K562 (cell line): ENCODE results near the gene BTF3L4. TPM values are rescaled to one million over a fixed set of nuclear protein-coding genes. Genes with fewer than 3 reads are reported as not detected.

ENCODE experiments used
- ARHGAP35 ChIP-seq: fragments of 450-650 bp; IDR thresholded peaks from 2 replicates; pipeline ENCODE4 v1.6.1; 2018; ENCODE audit not compliant: partially characterized antibody
- CAMTA2 ChIP-seq: fragments of 250-450 bp; sonication (Bioruptor Pico); conservative IDR thresholded peaks from 2 replicates; pipeline ENCODE4 v1.5.1; 2022
- CBFA2T2 ChIP-seq: fragments of 450-650 bp; conservative IDR thresholded peaks from 2 replicates; pipeline ENCODE4 v1.6.1; 2017; ENCODE audit warnings: mild to moderate bottlenecking
- CHD7 ChIP-seq: fragments of 200-600 bp; sonication (generic); IDR thresholded peaks from one replicate; pipeline ENCODE4 v1.6.1; 2012; ENCODE audit warnings: mild to moderate bottlenecking, low read depth, low read length, inconsistent platforms
- DLX4 ChIP-seq: fragments of 250-450 bp; sonication (Bioruptor Pico); IDR thresholded peaks from 2 replicates; pipeline ENCODE4 v1.6.1; 2021; ENCODE audit warnings: mild to moderate bottlenecking
- GATA2 ChIP-seq: sonication (generic); formaldehyde crosslinking; IDR thresholded peaks from 2 replicates; pipeline ENCODE4 v1.4.0; 2020; ENCODE audit warnings: mild to moderate bottlenecking, missing genetic modification reagents
- HCFC1 ChIP-seq: IDR thresholded peaks from 2 replicates; pipeline ENCODE4 v1.6.1; 2012; ENCODE audit warnings: low read depth, low read length, improper control_type of control experiment
- HMGN3 ChIP-seq: IDR thresholded peaks from 2 replicates; pipeline ENCODE4 v1.6.1; 2011; ENCODE audit warnings: borderline replicate concordance, low read depth, mild to moderate bottlenecking, mixed read lengths, low read length; ENCODE audit not compliant: insufficient read length; ENCODE audit errors: extremely low read depth
- NFIX ChIP-seq: fragments of 250-450 bp; sonication (Bioruptor Pico); IDR thresholded peaks from 2 replicates; pipeline ENCODE4 v1.4.0; 2020; ENCODE audit warnings: low read depth, mild to moderate bottlenecking, moderate library complexity
- RBFOX2 ChIP-seq: fragments of 200-400 bp; formaldehyde crosslinking; IDR thresholded peaks from 2 replicates; pipeline ENCODE4 v1.6.1; 2017; ENCODE audit warnings: low read depth, mild to moderate bottlenecking, low read length, moderate library complexity
- STAT6 ChIP-seq: sonication (generic); formaldehyde crosslinking; IDR thresholded peaks from 2 replicates; pipeline ENCODE4 v1.8.1; 2023; ENCODE audit warnings: mild to moderate bottlenecking, missing genetic modification reagents
- ZFX ChIP-seq: sonication (generic); formaldehyde crosslinking; IDR thresholded peaks from 2 replicates; pipeline ENCODE4 v1.8.0; 2022; ENCODE audit warnings: mild to moderate bottlenecking, missing genetic modification reagents, moderate library complexity
- ZNF24 ChIP-seq: fragments of 450-650 bp; IDR thresholded peaks from 2 replicates; pipeline ENCODE4 v1.6.1; 2016
- polyA plus RNA-seq, 8 experiments: library from polyadenylated mRNA; depleted of rRNA in 4 of 8; stranded (reverse) in 5 of 8; unstranded in 3 of 8; fragments of >200 nt; fragmentation: Nextera tagmentation in 2 of 8; fragmentation: Illumina TruSeq in 1 of 8; extraction: Ambion mirVana in 2 of 8; extraction: Trizol in 1 of 8; gene quantifications; 2 replicates each; pipeline versions ENCODE4 v1.2.1 to v1.2.3, GENCODE V29; 2011 to 2014; ENCODE audit warnings: inconsistent platforms in 1 of 8, missing spikeins in 1 of 8
- total RNA-seq, 7 experiments: library from RNA; depleted of rRNA in 6 of 7; stranded (reverse); fragments of >200 nt in 6 of 7; fragmentation: Illumina TruSeq in 2 of 7; extraction: Trizol in 2 of 7; gene quantifications; 2 replicates each; pipeline versions ENCODE4 v1.2.1 to v1.2.3, GENCODE V29; 2011 to 2021; ENCODE audit warnings: low replicate concordance in 1 of 7

The BTF3L4 gene
- total and polyA plus RNA-seq, 9 of the 15 experiments (the other 6 are each of a cell fraction or from before 2014, with no cell fraction given) = 40.1 to 106 (median 88.8) TPM

GRCh38 chr1:52055066-52055865, 829 bp upstream of the BTF3L4 start, which contains the start of gene TXNDC12 (continued):
- TF ChIP-seq ZFX (CRISPR knock-in tag) (peak; percentile 94), HCFC1 (peak; percentile 55), NFIX (CRISPR knock-in tag) (peak; percentile 20; the same call in 1 of the 2 replicates), CHD7 (peak; percentile 33), CAMTA2 (CRISPR knock-in tag) (peak; percentile 90; the same call in 1 of the 2 replicates), ARHGAP35 (no peak), ZNF24 (0 out of 2 replicates have a peak, but pooled peaks have one; percentile 54), CBFA2T2 (no peak), STAT6 (CRISPR knock-in tag) (peak; percentile 77; the same call in 1 of the 2 replicates), HMGN3 (peak; percentile 95), RBFOX2 (peak; percentile 96), GATA2 (CRISPR knock-in tag) (no peak), DLX4 (no peak)
